Neural progenitor cell (in vitro differentiated cells): ENCODE results near the gene STRIP1. TPM values are rescaled to one million over a fixed set of nuclear protein-coding genes. Genes with fewer than 3 reads are reported as not detected.
A peak's percentile ranks its signal among the peaks of the same experiment; 100 is the strongest.

Experiments used
- DNase-seq: peaks from one replicate; pipeline ENCODE4 v3.0.0-alpha.2; 2016; ENCODE audit warnings: low spot score
- H2AFZ ChIP-seq: fragments of 200-600 bp; sonication (generic); replicated peaks from 2 replicates; pipeline ENCODE4 v1.6.1; 2016; ENCODE audit warnings: antibody characterized with exemption
- H3F3A ChIP-seq: fragments of 200-600 bp; sonication (generic); 2 replicates; pipeline ENCODE4 v1.6.1; 2016; ENCODE audit warnings: antibody characterized with exemption, low read depth
- H3K27ac ChIP-seq: fragments of 200-600 bp; sonication (generic); 2 replicates; pipeline ENCODE4 v1.5.1; 2016; ENCODE audit warnings: mild to moderate bottlenecking
- H3K27me3 ChIP-seq: fragments of 200-600 bp; sonication (generic); 2 replicates; pipeline ENCODE4 v1.6.1; 2016; ENCODE audit warnings: mild to moderate bottlenecking, moderate library complexity
- H3K36me3 ChIP-seq: fragments of 200-600 bp; sonication (generic); 2 replicates; pipeline ENCODE4 v1.5.1; 2016
- H3K4me1 ChIP-seq: fragments of 200-600 bp; sonication (generic); 2 replicates; pipeline ENCODE4 v1.6.1; 2016; ENCODE audit warnings: mixed run types
- H3K4me2 ChIP-seq: fragments of 200-600 bp; sonication (generic); 2 replicates; pipeline ENCODE4 v1.6.1; 2016
- H3K4me3 ChIP-seq: fragments of 200-600 bp; sonication (generic); 2 replicates; pipeline ENCODE4 v1.5.1; 2016
- H3K79me2 ChIP-seq: fragments of 200-600 bp; sonication (generic); 2 replicates; pipeline ENCODE4 v1.6.1; 2016; ENCODE audit warnings: low read depth
- H3K9ac ChIP-seq: fragments of 200-600 bp; sonication (generic); 2 replicates; pipeline ENCODE4 v1.6.1; 2016
- H3K9me3 ChIP-seq: fragments of 200-600 bp; sonication (generic); 2 replicates; pipeline ENCODE4 v1.5.1; 2016; ENCODE audit warnings: low read depth
- H4K20me1 ChIP-seq: fragments of 200-600 bp; sonication (generic); 2 replicates; pipeline ENCODE4 v1.6.1; 2016; ENCODE audit warnings: low read depth
- H3K27ac Mint-ChIP-seq: 3 replicates; pipeline ENCODE4 v1.8.0; 2021; ENCODE audit warnings: mixed read lengths
- H3K27me3 Mint-ChIP-seq: 2 replicates; pipeline ENCODE4 v1.8.0; 2022; ENCODE audit warnings: low read depth, mild to moderate bottlenecking, inconsistent platforms, moderate library complexity, mixed read lengths; ENCODE audit not compliant: insufficient read depth
- H3K36me3 Mint-ChIP-seq: 3 replicates; pipeline ENCODE4 v1.8.0; 2021; ENCODE audit warnings: mixed read lengths
- H3K4me1 Mint-ChIP-seq: 3 replicates; pipeline ENCODE4 v1.8.0; 2021; ENCODE audit warnings: mixed read lengths
- H3K4me3 Mint-ChIP-seq: 3 replicates; pipeline ENCODE4 v1.8.0; 2021; ENCODE audit warnings: mild to moderate bottlenecking, moderate library complexity, mixed read lengths
- H3K9me3 Mint-ChIP-seq: 3 replicates; pipeline ENCODE4 v1.8.0; 2020; ENCODE audit warnings: mixed read lengths
- EZH2 ChIP-seq: fragments of 200-600 bp; sonication (generic); IDR thresholded peaks from 2 replicates; pipeline ENCODE4 v1.6.1; 2017; ENCODE audit warnings: antibody characterized with exemption, mild to moderate bottlenecking, moderate library complexity
- EZH2phosphoT487 ChIP-seq: fragments of 200-600 bp; sonication (generic); IDR thresholded peaks from 2 replicates; pipeline ENCODE4 v1.6.1; 2017; ENCODE audit warnings: antibody characterized with exemption
- total RNA-seq: library from RNA; depleted of rRNA; stranded (reverse); fragments of >200 nt; gene quantifications from 2 replicates; pipeline ENCODE4 v1.2.3, GENCODE V29; 2015; ENCODE audit warnings: low replicate concordance
- TF ChIP-seq, protein P1 (sequence below): fragments of 200-600 bp; sonication (generic); IDR thresholded peaks from 2 replicates; pipeline ENCODE4 v1.5.1; 2017; ENCODE audit warnings: antibody characterized with exemption, mild to moderate bottlenecking

The STRIP1 gene
- total RNA-seq, 1 donor from 2014 or later: 55.0 TPM

DNA sequence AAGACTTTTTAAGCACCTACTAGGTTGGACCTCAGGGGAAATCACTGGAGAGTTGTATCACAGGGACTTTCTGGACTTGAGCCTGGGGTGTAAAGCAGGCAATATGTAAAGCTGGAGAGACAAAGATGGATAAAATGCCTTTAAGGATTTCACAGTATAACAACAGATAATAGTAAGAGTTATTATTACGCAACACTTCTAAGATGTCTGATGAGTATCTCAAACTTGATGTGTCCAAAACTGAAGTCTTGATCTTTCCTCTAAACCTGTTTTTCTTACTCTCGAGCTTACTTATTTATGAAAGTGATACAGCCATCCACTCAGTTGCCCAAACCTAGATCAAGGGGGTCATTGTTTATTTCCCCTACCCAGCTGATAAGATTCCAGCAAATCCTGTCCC lies 2.1 kb upstream of the STRIP1 start:
- H3F3A ChIP-seq: peaks cover 18% of the 10 kb centered on the region
- no peaks in the 10 kb centered on the region for H3K36me3 ChIP-seq
- TF ChIP-seq, protein P1, sequence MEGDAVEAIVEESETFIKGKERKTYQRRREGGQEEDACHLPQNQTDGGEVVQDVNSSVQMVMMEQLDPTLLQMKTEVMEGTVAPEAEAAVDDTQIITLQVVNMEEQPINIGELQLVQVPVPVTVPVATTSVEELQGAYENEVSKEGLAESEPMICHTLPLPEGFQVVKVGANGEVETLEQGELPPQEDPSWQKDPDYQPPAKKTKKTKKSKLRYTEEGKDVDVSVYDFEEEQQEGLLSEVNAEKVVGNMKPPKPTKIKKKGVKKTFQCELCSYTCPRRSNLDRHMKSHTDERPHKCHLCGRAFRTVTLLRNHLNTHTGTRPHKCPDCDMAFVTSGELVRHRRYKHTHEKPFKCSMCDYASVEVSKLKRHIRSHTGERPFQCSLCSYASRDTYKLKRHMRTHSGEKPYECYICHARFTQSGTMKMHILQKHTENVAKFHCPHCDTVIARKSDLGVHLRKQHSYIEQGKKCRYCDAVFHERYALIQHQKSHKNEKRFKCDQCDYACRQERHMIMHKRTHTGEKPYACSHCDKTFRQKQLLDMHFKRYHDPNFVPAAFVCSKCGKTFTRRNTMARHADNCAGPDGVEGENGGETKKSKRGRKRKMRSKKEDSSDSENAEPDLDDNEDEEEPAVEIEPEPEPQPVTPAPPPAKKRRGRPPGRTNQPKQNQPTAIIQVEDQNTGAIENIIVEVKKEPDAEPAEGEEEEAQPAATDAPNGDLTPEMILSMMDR: no peak
- no peak for TF ChIP-seq EZH2
- no peaks in the 10 kb centered on the region for H3K27me3 Mint-ChIP-seq
- no peak overlapping the region for H3K27ac Mint-ChIP-seq
- peaks cover 2% of the 10 kb centered on the region for H3K36me3 Mint-ChIP-seq
- no peaks in the 10 kb centered on the region for H3K9me3 Mint-ChIP-seq
- no peak overlapping the region for H3K9ac ChIP-seq
- H3K4me3 Mint-ChIP-seq: no peak overlapping the region
- no peak overlapping the region for H3K27ac ChIP-seq
- H3K4me2 ChIP-seq: no peak overlapping the region
- peaks cover 27% of the 10 kb centered on the region for H3K79me2 ChIP-seq
- no peak overlapping the region for H2AFZ ChIP-seq
- no peaks in the 10 kb centered on the region for H3K9me3 ChIP-seq
- H3K4me3 ChIP-seq: no peak overlapping the region
- H3K4me1 ChIP-seq: peaks cover 7% of the 10 kb centered on the region
- no peak for DNase-seq
- H3K4me1 Mint-ChIP-seq: peaks cover 33% of the 10 kb centered on the region
- H3K27me3 ChIP-seq: no peaks in the 10 kb centered on the region
- H4K20me1 ChIP-seq: peaks cover 24% of the 10 kb centered on the region

DNA sequence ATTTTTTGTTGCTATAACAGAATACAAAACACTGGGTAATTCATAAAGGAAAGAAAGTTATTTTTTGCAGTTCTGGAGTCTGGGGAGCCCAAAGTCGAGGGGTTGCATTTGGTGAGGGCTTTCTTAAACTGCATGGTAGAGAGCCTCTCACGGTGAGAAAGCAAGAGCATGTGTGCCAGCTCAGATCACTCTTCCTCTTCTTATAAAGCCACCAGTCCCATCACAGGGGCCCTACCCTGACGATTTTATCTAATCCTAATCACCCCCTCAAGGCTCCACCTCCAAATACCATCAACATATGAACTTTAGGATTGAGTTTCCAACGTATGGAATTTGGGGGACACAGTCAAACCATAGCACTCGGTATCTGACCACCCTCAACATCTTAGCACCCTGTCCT lies 1.0 kb upstream of the STRIP1 start:
- TF ChIP-seq EZH2phosphoT487 (no peak), EZH2 (no peak)
- TF ChIP-seq, protein P1: no peak
- Mint-ChIP-seq H3K36me3 (peaks cover 7% of the 10 kb centered on the region), H3K4me3 (peak overlapping the region; percentile 96), H3K4me1 (peaks cover 33% of the 10 kb centered on the region), H3K27ac (peak overlapping the region; percentile 87), H3K27me3 (no peaks in the 10 kb centered on the region), H3K9me3 (no peaks in the 10 kb centered on the region)
- H3K27me3 ChIP-seq: no peaks in the 10 kb centered on the region
- H4K20me1 ChIP-seq: peaks cover 29% of the 10 kb centered on the region
- no peak overlapping the region for H2AFZ ChIP-seq
- no peak for DNase-seq
- peaks cover 9% of the 10 kb centered on the region for H3K4me1 ChIP-seq
- H3K4me2 ChIP-seq: no peak overlapping the region
- H3K9ac ChIP-seq: no peak overlapping the region
- H3K79me2 ChIP-seq: peaks cover 31% of the 10 kb centered on the region
- no peaks in the 10 kb centered on the region for H3K9me3 ChIP-seq
- H3F3A ChIP-seq: peaks cover 14% of the 10 kb centered on the region
- H3K4me3 ChIP-seq: no peak overlapping the region
- H3K27ac ChIP-seq: no peak overlapping the region
- no peaks in the 10 kb centered on the region for H3K36me3 ChIP-seq

DNA sequence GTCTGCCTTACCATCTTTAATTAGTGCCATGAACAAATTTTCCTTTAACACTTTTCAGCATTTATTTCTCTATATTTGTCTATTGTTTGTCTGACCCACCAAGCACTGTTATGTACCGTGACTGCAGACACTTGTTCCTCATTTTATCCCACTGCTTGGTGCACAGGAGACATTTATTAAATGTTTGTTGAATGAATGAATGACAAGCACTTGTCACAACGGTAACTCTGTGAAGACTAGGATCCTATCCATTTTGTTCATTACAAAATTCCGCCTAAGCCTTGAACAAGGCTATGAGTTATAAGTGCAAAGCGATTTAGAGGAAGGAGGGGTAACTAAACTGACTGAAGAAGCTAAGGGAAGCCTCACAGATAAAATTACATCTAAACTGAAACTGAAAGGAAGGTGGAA lies 379 bp upstream of the STRIP1 start:
- H3K4me3 ChIP-seq: peak overlapping the region; percentile 91
- H3K4me1 ChIP-seq: peaks cover 9% of the 10 kb centered on the region
- TF ChIP-seq, protein P1: no peak
- no peak for TF ChIP-seq EZH2phosphoT487
- no peak for TF ChIP-seq EZH2
- H3K27ac ChIP-seq: no peak overlapping the region
- Mint-ChIP-seq H3K36me3 (peaks cover 14% of the 10 kb centered on the region), H3K27ac (peak overlapping the region; percentile 87), H3K4me1 (peaks cover 33% of the 10 kb centered on the region), H3K9me3 (no peaks in the 10 kb centered on the region), H3K4me3 (peak overlapping the region; percentile 96), H3K27me3 (no peaks in the 10 kb centered on the region)
- peaks cover 14% of the 10 kb centered on the region for H3F3A ChIP-seq
- peak overlapping the region; percentile 70 for H2AFZ ChIP-seq
- no peaks in the 10 kb centered on the region for H3K27me3 ChIP-seq
- H3K79me2 ChIP-seq: peaks cover 31% of the 10 kb centered on the region
- no peaks in the 10 kb centered on the region for H3K9me3 ChIP-seq
- H4K20me1 ChIP-seq: peaks cover 29% of the 10 kb centered on the region
- H3K9ac ChIP-seq: no peak overlapping the region
- peak overlapping the region; percentile 96 for H3K4me2 ChIP-seq
- DNase-seq: no peak
- H3K36me3 ChIP-seq: no peaks in the 10 kb centered on the region
